Right renal cortex interstitium (tissue), 3 donors: ENCODE results near the gene FETUB. TPM values are rescaled to one million over a fixed set of nuclear protein-coding genes. Genes with fewer than 3 reads are reported as not detected.
"Not testable (repeated sequence)": the region's sequence is repeated elsewhere in the genome, so short reads cannot be mapped to it uniquely, and the experiment has no call there.

Source experiments
- DNase-seq, 3 donors: peaks; one replicate each; pipeline ENCODE4 v3.0.0-alpha.2; 2013; ENCODE audit warnings: low read depth in 3 of 3, low spot score in 2 of 3
- polyA plus RNA-seq, 3 donors: library from polyadenylated mRNA; unstranded; fragments of 120-200 nt; gene quantifications; one replicate each; pipeline ENCODE4 v1.2.1, GENCODE V29; 2013; ENCODE audit not compliant: insufficient read length in 3 of 3

The FETUB gene
- polyA plus RNA-seq, 3 donors = 0.33 TPM; not detected in 2

DNA sequence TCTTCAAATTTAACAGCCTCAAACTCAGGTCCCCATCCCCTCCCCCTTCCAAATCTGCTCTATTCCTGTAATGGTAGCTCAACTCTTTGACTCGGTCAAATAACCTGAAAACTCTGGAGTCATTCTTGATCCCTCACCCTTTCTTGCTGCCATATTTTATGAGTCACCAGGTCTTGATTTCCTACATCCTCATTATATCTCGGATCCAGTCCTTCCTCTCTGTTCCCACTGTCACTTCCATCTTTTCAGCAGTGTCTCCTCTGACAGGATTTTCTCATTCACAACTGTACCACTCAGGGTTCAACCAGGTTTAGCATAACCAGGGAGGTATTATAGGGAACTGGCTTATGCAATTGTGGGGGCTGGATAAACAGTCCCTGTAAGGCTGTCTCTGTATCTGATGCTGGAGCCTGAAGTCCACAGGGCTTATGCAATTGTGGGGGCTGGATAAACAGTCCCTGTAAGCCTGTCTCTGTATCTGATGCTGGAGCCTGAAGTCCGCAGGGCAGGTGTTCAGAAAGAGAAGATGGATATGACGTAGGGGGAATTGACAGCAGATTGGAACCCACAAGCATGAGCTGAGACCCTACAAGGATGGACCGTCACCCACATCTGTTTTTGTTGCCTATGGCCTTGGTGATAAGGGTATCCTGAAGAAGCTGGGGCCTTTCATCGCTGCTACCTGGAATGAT, 9.1 kb upstream of the FETUB start:
- DNase-seq = no peak

DNA sequence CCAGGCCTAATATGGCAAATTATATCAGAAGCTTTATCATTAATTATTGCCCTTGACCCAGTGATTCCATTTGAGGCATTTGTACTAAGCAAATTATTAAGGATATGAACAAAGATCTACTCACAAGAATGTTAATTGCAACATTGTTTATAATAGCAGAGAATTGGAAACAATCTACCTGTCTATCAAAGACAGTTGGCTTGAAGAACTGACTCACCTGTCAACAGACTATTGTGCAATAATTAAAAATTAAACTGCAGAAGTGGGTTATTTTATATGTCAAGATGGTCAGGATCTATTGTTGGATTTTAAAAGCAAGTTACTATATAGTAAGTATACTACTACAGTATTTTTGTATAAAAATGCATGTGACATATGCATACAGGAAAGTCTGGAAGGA, 6.7 kb upstream of the FETUB start:
- no peak for DNase-seq

DNA sequence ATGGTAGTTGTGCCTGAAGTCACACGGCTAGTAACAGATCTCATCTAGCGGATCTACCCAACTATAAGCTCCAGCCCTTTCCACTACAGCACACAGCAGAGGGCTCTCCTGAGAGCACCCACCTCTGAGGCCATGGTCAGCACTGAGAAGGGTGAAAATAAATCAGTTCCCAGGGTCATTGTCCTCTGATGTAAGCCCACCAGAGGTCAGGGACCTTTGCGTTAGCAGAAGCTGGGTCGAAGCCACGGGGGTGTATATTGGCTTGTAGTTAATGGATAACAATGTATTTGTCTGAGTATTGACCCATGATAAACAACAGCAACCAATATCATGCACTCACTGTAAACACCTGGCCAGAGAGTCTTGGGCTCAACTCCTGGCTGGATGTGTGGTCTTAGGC, 6.0 kb upstream of the FETUB start:
- not testable (repeated sequence) for DNase-seq

DNA sequence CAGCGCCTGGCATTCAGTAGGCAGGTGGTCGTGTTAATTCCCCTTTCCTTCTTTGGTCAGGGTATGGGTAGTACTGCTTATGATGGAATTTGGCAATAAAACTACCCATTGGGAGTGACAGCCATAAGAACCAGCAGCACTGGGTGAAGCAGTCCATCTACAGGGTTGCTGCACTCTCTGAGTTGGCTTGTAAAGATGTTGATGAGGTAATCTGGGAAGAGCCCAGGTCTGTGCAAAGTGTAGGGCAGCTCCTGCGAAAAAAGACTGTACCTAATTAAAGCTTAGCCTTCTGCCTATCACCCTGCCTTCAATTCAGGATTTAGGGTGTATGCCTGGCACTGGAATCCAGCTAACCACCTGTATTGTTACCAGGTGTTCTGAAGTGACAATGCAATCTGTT, 4.7 kb upstream of the FETUB start:
- DNase-seq = no peak

DNA sequence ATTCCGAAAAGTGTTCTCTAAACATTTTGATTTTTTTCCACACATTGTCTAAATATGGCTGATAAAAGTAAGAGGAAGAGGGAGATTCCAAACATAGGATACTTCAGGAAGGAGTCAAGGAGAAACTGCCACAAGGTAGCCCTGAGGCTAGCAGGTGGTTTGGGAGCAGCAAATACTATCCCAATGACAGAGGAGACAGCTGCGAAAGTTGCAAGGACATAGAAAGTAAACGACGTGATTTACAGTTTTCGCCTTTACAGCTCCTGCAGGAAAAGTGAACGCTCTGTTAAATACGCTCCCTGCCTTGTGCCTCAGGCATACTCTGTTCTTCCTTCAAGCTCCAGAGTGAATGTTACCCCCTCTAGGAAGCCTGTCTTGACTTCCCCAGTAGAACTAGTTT, 3.7 kb upstream of the FETUB start:
- no peak for DNase-seq

DNA sequence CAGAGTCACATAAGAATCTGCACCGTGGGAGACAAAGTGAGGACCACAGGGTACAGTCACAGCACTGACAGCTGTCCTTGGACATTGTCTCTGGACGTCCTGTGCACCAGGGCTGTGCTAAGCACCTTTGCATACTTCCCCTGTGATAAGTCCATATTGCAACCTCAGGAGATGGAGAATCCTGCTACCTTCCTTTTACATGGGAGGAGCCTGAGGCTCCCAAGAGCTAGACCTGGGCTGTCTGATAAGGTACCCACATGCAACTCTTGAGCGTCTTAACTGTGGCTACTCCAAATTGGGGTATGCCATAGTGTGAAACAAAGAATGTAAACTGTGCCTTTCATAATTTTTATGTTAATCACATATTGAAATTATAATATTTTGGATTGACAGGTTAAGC, 2.5 kb upstream of the FETUB start:
- DNase-seq = no peak

DNA sequence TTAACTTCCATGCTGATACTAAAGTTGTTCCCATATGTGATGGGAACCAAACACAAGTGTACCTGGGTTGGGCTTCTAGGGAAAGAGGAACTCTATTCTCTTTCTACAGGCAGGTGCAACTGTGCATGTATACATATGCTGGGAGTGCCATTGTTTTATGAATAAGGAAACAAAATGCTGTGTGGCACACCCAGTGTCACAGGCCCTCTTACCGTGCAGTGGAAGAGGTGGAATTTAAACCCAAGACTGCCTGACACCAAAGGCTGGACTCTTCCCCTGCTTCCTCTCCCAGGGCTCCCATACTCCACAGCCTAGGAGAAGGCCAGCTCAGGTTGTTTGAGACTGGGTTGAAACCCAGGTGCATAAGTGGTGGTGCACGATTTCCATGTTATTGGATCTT, 1.9 kb upstream of the FETUB start:
- no peak for DNase-seq

DNA sequence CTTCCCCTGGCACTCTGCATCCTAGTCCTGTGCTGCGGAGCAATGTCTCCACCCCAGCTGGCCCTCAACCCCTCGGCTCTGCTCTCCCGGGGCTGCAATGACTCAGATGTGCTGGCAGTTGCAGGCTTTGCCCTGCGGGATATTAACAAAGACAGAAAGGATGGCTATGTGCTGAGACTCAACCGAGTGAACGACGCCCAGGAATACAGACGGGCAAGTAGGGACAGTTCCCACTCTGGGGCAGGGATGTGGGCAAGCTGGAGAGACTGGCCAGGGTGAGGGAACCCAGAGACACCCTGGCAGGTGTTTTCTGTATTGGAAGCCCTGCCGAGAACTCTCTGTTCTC, 247 bp downstream of the FETUB start:
- no peak for DNase-seq

DNA sequence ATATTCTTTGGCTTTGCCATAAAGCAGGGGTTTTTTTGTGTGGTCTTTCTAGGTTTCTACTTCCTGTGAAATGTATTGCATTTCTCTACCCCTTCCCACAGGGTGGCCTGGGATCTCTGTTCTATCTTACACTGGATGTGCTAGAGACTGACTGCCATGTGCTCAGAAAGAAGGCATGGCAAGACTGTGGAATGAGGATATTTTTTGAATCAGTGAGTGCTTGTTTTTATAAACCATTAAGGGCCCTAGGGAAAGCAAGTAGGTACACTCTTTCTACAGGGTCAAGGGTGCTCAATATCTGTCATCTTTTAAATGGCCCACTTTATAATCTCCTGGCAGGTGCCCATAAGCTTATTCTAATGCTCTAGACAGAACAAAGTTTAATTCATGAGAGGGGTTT, 730 bp downstream of the FETUB start:
- DNase-seq = no peak

DNA sequence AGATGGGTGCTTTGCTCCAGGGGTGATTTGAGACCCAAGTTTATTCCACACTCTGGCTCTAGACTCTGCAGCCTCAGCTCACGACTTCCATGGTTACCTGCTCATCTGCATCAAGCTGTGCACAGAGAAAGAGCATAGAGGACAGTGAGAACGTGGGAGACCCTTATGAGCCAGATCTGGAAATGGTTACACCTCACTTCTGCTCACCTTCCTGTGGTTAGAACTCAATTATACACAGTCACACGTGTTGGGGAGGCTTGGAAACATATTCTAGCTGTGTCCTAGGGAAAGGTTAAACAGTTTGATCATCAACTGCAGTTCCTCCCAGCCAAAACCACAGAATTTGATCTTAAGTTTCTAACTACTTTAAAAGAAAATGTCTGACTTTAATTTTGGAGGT, 1.8 kb downstream of the FETUB start:
- no peak for DNase-seq

DNA sequence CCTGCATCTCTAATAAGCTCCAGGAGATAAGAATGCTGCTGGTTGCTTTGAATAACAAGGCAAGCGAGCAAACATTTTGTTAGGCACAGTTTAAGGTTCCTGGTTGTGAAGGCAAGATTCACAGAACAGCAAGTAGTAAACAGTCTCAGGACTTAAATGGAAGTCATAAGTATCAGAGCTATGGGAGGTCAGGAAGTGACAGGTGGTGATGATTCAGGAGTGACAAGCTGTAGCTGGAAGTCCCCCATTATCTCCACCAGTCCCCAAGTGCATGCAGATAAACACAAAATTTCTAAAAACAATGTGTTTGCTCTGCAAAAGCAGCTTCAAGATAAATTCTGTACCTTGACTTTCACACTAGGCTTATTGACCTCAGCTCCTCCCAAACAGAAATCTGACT, 3.3 kb downstream of the FETUB start:
- no peak for DNase-seq

DNA sequence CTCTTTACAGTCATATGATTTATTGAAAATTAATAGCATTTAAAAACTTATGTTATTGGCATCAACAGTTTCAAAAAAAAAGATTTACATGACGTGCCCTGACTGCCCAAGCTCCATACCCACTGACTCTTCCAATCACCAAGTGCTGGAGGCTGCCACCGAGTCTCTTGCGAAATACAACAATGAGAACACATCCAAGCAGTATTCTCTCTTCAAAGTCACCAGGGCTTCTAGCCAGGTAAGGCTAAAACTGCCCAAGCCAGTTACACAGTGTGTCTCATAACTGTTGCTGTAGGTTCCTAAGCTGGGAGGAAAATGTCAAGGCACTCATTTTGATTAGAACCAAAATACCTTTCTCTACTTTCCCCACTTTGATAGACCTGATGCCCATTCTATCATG, 4.5 kb downstream of the FETUB start:
- no peak for DNase-seq

DNA sequence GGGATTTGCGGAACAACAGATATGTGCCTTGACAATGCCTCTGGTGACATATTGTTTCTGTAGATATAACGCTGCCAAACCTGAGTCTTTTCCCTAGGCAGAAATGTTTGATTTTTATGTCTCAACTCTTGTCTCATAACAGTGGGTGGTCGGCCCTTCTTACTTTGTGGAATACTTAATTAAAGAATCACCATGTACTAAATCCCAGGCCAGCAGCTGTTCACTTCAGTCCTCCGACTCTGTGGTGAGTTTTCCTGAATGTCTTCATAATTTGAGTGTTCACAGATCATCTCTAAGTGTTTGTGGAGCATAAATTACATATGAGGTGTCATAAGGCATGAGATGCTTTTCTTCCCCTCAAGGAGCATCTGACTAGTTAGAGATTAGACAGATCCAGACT, 5.9 kb downstream of the FETUB start:
- DNase-seq = no peak

DNA sequence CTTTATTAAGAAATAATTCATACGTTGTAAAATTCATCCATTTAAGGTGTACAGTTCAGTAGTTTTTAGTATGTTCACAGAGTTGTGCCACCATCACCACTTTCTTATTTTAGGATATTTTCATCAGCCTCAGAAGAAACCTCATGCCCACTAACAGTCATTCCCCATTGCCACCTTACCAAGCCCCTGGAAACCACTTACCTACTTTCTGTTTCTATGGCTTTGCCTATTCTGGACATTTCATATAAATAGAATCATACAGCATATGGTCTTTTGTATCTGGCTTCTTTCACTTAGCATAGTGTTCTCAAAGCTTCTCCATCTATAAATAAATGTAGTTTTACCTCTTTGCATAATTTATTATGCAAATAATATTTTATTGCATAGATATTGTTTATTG, 6.6 kb downstream of the FETUB start:
- DNase-seq = no peak

DNA sequence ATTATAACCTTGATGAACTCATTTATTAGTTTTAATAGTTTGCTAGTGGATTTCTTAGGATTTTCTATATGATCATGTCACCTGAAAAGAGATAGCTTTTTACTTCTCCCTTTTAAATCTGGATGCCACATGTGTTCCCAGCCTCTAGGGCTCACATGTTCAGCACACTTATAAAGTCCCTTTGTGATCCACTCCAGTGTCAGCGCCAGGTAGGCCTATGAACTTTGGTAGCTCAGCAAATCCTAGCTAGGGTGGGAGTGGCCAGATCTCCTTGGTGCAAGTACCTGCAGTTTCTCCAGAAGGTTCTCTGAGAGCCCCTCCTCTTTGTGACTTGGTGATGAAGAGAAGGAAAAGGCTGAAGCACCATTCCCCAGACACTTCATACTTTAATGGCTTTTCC, 8.7 kb downstream of the FETUB start:
- no peak for DNase-seq

DNA sequence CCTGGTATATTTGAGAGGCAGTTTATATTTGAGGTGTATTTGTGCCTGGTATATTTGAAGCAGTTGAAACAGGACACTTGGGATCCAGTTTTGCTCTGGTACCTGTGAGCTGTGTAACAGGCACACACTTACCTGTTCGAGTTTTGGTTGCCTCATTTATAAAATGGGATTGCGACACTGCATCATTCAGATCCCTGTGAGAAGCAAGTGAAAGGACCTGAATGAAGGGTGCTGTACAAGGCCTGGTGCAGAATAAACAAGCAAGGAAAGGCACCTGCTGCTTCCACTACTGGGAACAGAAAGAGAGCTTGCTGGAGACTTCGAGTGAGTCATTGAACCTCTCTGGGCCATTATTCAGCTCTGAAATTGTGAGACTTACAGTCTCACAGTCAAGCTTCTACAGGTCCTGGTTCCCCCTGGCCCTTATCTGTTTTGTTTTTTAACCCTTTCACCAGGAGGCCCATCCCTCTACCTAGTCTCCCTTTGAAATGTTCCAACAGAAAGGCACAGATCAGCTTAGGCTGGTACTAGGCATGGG, 11.5 kb downstream of the FETUB start:
- DNase-seq = no peak

DNA sequence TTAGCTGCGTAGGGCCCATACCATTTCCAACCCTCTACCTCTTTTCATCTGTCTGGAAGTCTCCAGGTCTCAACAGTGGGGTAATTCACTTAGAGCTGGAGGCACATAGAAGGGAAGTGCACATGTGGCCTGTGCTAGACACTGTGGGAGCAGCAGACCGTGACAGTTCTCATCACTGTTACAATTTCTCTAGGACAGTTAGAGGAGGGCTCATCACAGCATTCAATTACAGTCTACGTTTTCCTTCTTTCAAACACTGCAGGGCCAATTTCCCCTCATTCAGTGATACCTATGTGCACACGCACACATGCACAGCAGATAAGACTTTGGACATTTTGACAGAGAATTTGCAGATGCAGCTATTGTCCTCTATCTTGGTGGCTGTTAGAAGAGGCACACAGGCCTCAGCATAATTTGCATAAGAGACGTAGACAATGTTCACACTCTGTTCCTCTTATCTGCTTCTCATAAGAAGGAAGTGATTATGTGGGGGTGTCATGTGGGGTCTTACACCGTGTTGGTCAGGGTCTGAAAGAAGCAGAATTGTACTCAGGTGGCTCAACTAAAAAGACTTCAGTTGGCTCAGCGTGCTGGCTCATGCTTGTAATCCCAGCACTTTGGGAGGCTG, 13.0 kb downstream of the FETUB start:
- DNase-seq = no peak

DNA sequence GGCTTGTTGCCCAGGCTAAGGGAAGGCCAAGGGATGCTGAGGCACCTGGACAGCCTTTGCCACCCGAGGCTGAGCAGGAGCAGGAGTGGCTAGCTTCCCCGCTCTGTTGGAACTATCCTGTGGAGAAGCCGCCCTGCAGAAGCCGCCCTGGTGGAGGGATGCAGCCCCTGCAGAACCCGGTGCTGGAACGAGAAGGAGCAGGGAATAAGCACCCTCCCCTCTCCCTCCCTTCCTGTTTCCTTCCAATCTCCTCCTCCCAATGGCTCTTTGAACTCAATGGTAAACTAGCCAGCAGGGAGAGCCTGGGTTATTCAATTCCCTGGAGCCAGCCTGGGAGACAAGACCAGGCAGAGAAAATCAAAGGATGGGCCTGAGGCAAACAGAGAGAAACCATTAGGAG, 13.8 kb downstream of the FETUB start:
- DNase-seq = no peak

DNA sequence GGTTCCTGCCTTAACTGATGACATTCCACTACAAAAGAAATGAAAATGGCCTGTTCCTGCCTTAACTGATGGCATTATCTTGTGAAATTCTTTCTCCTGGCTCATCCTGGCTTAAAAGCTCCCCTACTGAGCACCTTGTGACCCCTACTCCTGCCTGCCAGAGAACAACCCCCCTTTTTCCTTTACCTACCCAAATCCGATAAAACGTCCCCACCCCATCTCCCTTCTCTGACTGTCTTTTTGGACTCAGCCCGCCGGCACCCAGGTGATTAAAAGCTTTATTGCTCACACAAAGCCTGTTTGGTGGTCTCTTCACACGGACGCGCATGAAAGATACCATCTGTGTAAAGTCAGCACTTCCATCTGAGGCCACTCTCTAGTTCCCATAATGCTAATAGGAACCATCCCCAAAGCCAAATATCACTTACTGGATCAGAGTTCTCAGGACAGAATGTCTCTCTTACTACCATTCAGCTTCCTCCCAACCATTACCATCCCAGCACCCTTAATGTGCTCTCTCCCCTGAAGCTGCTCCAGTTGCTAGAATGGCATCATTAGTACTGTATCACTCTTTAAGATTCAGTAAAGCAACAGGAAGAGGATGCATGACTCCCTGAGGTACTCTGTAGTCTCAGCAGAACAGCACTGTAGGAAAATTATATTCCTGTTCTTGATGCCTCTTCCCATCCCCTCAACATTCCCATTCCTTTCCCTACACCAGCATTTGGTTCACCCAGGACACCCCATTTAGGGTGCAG, 23.3 kb downstream of the FETUB start:
- DNase-seq = no peak

DNA sequence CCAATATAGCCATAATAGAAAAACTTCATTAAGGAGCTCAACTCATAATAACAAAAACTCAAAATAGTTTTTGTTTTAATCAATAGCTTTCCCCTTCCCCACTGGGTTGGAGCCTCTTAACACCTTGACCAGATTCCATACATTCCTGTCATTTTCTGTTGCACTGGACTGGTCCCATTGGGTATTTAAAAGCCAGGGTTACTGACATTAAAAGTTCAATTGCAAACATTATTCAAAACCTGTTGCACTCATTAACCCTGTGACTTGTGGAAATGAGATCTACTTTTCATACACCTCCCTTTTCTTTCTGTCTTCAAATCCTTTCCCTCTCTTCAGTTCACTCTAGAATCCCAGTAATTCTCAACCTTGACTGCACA, 23.9 kb downstream of the FETUB start:
- no peak for DNase-seq

DNA sequence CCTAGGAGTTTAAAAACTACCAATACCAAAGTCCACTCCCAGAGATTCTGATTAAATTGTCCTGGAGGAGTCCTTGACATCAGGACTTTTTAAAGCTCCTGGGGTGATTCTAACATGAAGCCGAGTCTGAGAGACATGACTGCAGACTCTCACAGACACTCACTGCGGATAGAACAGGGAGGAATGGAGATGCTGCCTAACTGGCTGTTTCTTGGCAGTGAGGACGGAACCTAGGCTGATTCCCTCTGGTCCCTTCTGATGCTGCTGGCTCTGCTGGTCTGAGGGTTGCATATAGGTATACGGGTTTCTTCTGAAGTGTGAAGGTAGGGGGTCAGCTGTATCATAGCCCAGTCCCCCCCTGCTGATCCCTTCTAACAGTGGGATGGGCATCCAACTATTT, 24.3 kb downstream of the FETUB start:
- DNase-seq = no peak

DNA sequence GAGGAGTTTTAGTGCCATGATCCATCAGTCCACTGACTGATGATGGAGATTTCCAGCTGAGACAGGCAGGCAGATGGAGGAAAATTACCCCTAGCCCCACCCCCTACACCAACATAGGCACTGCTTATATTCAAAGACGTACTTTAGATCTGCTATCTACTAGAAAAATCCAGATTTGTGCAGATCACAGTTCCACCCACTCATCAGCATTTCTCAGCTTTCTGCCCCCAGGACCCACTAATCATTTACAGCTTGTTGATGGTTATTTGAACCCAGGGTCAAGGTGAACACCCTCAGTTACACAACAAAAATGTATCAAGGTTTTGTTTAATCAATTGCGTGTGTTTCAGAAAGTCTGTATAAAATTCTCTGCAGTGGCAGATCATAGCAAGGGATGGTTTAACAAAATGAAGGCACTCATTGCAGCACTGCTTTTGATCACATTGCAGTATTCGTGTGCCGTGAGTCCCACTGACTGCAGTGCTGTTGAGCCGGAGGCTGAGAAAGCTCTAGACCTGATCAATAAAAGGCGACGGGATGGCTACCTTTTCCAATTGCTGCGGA, 25.5 kb downstream of the FETUB start, which contains the start of gene HRG:
Gene HRG, plus strand, starts transcription at position 390 of the 564 bp plus-strand sequence. Its CDS starts 18 bp downstream, at position 408.
- no peak for DNase-seq
